ENCODE results near the gene TFB2M.
"Not testable (repeated sequence)": the region's sequence is repeated elsewhere in the genome, so short reads cannot be mapped to it uniquely, and the experiment has no call there.

The TFB2M gene

DNA sequence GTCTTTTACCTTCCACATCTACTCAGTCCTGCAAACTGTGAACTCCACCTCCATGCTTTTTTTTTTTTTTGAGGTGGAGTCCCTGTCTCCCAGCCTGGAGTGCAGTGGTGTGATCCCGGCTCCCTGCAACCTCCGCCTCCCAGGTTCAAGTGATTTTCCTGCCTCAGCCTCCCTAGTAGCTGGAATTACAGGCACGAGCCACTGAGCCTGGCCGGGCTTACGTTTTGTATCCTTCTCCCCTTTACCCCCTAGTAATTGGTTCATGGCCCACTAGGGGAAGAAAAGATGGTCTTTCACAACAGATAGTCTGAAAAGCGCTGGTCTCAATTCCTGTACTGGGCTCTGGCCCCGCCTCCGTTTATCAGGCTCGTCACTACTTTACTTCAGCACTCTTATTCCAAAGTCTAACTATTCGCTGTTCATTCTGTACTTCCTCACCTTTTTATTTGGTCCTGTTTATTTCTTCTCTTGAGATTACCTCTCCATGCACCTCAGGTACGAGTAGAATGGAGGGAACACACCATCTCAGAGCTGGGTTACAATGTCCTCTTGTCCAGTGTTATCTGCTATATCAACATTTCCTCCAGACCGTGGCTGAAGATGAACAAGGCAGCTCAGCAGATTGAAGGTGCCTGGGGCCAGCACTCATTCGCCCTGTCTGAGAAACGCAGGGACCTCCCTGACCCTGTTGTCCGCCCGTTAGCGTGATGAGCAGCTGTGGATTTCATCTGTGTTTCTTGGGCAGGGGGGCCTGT lies 16.4 kb upstream of the TFB2M start:
- no peak for DNase-seq

DNA sequence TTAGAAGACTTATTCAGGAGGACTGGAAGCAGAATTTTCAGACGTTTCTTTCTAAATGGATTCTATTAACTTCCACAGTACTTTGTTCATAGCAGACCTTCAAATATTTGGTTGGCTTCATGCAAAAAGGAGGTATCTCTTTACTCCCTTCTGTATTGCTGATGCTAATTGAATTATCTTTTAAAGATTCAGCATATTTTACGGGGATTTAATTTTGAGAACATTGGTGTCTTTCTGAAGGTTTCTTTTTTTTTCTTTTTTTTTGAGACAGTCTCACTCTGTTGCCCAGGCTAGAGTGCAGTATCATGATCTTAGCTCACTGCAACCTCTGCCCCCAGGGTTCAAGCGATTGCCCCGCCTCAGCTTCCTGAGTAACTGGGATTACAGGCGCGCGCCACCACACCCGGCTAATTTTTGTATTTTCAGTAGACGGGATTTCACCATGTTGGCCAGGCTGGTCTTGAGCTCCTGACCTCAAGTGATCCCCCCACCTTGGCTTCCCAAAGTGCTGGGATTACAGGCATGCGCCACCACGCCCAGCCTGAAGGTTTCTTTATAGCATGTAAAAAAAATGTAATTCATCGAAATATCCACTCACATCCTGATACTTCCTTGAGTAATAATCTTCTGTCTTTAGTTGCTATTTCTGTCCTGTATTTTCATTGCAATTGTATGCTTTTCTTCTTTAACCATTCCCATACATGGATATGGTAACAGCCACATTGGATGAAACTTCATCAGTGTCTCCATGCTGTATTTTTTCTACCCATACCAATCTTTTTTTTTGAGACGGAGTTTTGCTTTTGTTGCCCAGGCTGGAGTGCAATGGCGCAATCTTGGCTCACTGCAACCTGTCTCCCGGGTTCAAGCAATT lies 14.7 kb upstream of the TFB2M start:
- no peak for DNase-seq

- DNase-seq: no peak
Measured at GRCh38 chr1:246579818-246580217, 13.8 kb upstream of the TFB2M start.

DNA sequence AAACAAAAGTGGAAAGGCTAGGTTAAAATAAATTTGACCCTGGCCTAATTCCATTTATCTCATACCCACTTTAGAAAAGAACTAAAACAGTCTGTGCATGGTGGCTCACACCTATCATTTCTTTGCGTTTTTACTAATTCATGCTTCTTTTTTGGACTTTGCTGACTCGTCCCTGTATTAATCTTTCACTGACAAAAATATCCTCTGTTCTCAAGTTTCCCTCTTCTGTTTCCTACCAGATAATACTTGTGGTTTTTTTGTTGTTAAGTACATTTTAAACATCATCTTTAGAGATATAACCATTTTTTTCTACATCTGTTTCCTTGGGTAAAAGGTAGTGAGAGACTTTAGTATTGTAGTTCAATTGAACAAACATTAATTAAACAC lies 11.7 kb upstream of the TFB2M start:
- DNase-seq: no peak

DNA sequence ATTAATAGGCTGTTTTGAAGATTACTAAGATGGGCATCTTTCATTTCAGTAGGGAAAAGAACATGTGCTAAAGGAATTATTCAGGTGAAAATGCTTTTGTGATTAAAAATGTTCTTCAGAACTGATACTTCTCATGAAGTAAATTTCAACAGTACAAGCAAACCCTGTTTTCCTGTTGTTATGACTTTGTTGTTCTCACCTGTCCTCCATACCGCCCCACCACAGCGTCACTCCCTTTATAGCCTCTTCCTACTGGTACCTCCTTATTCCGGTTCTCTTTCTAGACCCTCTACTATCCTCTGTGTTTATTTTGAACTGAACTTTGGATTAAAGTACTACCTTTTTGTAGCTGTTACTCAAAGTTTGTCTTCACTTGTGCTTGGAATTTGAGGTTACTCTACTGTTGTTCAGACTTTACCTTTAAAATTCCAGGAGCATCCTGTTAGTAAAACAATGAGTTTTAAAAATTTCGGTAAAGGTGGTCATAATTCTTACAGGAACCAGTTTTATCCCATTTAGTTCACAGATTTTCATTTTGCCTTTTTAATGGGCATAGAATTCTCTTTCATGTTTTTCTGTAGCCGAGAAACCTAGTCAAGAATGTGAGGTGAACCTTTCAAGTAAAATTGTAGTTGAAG lies 11.1 kb upstream of the TFB2M start:
- DNase-seq: no peak

- DNase-seq: no peak
Measured at GRCh38 chr1:246576709-246577032, 10.6 kb upstream of the TFB2M start.

DNA sequence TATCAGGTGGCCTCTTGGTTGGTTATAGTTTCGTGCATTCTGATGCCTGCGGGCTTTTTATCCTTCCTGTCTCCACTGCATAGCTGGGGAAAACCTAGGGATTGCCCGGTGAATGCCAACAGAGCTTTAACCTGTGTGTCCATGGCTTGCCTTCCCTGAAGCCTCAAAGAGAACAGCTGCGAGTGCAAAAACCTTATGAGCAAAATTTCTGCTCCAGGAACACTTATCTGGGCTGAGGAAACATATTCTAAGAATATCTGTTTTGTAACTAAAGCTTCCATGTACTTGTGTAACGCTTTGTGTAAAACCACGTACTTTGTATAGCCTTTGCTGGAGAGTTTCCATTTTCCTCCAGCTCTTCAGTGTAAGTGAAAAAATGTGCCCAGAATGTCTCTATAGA lies 7.4 kb upstream of the TFB2M start:
- no peak for DNase-seq

GRCh38 chr1:246572785-246573184 lies 6.7 kb upstream of the TFB2M start:
- no peak for DNase-seq

GRCh38 chr1:246571953-246572352 lies 5.9 kb upstream of the TFB2M start:
- no peak for DNase-seq

- not testable (repeated sequence) for DNase-seq
Measured at GRCh38 chr1:246571309-246571708, 5.2 kb upstream of the TFB2M start.

- DNase-seq: no peak
Measured at GRCh38 chr1:246569248-246570238, 3.5 kb upstream of the TFB2M start.

DNA sequence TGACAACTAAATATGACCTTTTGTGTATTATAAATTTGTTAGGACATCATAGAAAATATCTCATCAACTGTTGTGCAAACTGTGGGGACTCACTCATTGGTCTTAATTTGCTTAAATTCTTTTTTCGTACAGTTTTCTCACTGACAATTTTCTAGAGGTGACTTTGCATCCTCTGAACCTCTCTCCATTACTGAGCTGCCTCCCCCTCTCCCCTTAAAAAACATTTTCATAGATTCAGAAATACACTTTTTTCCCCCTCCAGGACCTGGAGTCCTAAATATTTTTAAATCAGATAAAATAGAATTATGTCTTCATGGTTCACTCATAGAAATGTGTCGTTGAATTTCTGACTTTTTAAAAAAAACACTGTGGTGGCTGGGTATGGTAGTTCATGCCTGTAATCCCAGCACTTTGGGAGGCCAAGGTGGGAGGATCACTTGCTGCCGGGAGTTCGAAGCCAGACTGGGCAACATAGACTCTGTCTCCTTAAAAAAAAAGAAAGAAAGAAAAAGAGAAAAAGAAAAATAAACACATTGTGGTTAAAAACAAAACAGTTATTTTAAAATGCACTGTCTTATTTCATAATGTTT lies 1.7 kb upstream of the TFB2M start:
- no peak for DNase-seq

DNA sequence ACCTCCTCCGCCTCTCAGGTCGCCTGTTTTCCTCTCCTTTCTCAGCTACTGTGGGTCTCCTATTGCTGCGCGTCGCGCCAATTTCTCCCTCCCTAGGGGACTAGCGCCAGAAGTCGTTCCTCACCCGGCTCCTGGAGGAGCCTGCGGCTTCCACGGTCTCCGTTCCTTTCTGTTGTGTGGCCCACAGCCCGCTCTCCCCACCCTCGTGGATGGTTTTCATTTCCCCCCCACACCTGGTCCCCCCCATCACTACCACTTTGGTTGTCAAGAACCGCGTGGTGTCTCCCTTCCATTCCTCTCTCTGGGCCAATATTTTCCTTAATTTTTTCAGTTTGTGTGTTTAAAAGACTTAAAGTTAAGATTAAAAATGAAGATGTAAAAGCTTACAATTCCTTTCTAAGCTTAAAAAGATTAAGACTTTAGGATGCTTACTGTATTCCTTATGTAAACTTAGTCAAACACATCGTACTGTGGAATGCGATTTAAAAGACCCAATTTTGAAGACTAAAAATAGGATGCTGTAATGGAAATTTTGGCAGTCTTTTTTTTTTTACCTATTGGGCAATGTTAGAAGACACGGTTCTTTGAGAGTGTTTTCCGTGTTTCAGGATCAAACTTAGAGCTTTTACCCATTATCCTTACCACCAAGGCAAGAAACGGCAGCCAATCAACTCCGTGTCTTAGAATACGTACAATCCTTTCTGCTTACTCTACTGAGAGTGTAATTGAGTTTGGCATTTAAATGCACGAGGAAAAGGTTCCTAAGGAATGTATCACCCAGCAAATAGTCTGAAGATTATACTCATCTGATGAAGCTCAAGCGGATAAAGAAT lies 968 bp upstream of the TFB2M start:
- peak; percentile 85 for DNase-seq

- peak; percentile 60 for DNase-seq
Measured at GRCh38 chr1:246565751-246566127, 322 bp downstream of the TFB2M start.

DNA sequence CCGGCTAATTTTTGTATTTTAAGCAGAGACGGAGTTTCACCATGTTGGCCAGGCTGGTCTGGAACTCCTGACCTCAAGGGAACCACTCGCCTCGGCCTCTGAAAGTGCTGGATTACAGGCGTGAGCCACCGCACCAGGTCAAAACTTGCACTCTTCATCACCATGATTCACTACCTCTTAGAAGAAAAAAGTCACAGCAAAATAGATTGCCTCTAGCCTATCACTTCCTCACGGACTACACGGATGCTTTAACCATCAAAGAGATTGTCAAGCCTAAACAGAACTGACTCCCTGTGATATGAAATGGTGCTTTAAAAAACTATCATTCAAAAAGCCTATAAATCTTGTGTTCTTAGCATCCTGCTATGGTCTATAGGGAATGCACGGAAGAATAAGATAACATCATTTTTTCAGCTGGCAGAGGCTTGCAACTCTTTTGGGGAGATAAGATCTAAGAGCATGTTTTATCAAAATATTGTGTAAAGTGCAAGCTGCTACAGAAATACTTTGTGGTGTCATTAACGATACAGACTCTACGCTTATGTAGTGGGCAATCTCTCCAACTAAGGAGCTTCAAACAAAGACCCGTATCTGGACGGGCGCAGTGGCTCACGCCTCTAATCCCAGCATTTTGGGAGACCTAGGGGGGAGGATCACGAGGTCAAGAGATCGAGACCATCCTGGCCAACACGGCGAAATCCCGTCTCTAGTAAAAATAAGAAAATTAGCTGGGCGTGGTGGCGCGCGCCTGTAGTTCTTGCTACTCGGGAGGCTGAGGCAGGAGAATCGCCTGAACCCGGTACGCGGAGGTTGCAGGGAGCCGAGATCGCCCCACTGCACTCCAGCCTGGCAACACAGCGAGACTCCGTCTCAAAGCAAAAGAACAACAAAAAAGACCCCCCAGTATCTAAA lies 966 bp downstream of the TFB2M start:
- DNase-seq: no peak

- DNase-seq: not testable (repeated sequence)
Measured at GRCh38 chr1:246560833-246561232, 5.2 kb downstream of the TFB2M start.

DNA sequence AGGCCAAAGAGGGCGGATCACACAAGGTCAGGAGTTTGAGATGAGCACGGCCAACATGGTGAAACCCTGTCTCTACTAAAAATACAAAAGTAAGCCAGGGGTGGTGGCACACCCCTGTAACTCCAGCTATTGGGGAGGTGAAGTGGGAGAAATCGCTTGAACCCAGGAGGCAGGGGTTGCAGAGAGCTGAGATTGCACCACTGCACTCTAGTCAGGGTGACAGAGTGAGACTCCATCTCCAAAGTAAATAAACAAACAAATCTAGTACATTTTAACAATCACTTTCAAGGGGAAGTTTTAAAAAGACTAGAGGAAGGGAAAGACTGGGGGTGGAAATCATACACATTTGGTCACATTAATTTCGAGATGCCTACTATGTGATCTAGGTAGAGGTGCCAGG lies 6.8 kb downstream of the TFB2M start:
- DNase-seq: no peak

DNA sequence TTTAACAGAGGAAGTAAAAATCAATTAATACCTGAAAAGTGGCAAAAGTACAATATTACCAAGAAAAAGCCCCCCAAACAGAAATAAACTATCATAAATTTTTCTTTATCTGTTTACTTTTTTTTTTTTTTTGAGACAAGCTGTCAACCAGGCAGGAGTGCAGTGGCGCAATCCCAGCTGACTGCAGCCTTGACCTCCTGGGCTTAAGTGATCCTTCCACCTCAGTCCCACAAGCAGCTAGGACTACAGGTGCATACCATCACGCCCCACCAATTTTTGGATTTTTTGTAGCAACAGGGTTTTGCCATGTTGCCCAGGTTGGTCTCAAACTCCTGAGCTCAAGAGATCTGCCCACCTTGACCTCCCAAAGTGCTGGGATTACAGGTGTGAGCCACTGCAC lies 8.0 kb downstream of the TFB2M start:
- DNase-seq: no peak

DNA sequence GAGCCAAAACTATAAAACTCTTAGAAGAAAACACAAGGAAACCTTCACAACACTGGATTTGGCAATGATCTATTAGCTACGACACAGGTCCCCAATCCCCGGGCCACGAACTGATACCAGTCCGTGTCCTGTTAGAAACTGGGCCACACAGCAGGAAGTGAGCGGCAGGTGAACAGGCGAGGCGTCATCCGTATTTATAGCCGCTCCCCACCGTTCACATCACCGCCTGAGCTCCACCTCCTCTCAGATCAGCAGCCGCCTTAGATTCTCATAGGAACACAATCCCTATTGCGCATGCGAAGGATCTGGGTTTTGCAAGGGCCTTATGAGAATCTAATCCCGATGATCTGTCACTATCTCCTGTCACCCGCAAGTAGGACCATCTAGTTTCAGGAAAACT lies 11.9 kb downstream of the TFB2M start:
- DNase-seq: no peak

DNA sequence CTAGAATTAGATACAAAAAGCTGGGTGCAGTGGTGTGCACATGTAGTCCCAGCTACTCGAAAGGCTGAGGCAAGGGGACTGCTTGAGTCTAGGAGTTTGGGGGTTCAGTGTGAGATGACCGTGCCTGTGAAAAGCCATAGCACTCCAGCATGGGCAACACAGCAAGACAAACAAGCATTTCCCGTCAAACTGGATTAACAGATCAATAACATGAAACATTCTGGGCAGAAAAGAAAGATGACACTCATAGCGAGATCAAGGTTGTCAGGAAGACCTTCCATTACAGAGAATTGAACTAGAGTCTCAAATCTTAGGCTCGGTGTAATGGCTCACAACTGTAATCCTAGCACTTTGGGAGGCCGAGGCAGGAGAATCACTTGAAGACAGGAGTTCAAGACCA lies 14.0 kb downstream of the TFB2M start:
- DNase-seq: no peak

All from NCI-H2171 treated with DMSO at 0.1 percent for 48 hours (cell line).